B cell (primary cell): ENCODE results near the gene NRG2. TPM values are rescaled to one million over a fixed set of nuclear protein-coding genes. Genes with fewer than 3 reads are reported as not detected.

Source experiments
- ATAC-seq: fragments of 200-7000 bp; cut with Tn5 transposase; one replicate; pipeline ENCODE4 v1.10.0; 2021; ENCODE audit warnings: low read depth, mild to moderate bottlenecking, moderate number of reproducible peaks, moderate library complexity
- CTCF ChIA-PET: fragments of 350-600 bp; sonication (Branson Sonifier 250); formaldehyde crosslinking; loops from one replicate; lab custom pipeline; 2021; ENCODE audit warnings: antibody characterized with exemption, inconsistent platforms; lab: Charles Lee
- POLR2A ChIA-PET: fragments of 350-600 bp; sonication (Branson Sonifier 250); formaldehyde crosslinking; loops from one replicate; lab custom pipeline; 2021; ENCODE audit warnings: antibody characterized with exemption; lab: Charles Lee
- DNase-seq: peaks from one replicate; pipeline ENCODE4 v3.0.0; 2013
- H2AFZ ChIP-seq: 2 replicates; pipeline ENCODE4 v1.6.1; 2012; ENCODE audit warnings: mild to moderate bottlenecking, low read depth, low read length; ENCODE audit not compliant: insufficient read depth, poor library complexity, severe bottlenecking
- H3K27ac ChIP-seq, 2 donors: 1 replicate in 1 of 2; 2 replicates in 1 of 2; pipeline ENCODE4 v1.5.1; 2012 to 2013; ENCODE audit warnings: low read length in 2 of 2, mild to moderate bottlenecking in 2 of 2, moderate library complexity in 1 of 2
- H3K27me3 ChIP-seq, 4 experiments: fragments of 200-600 bp in 1 of 4; sonication (generic) in 1 of 4; replicated peaks in 1 of 4; 1 replicate in 2 of 4; 2 replicates in 2 of 4; pipeline versions ENCODE4 v1.6.1 to v1.7.0; 2013 to 2016; ENCODE audit warnings: low read length in 3 of 4, mild to moderate bottlenecking in 2 of 4, mixed read lengths in 1 of 4, moderate library complexity in 1 of 4; ENCODE audit not compliant: insufficient read depth in 4 of 4, control insufficient read depth in 3 of 4; ENCODE audit errors: control extremely low read depth in 1 of 4
- H3K36me3 ChIP-seq, 2 experiments: replicated peaks in 1 of 2; 1 replicate in 1 of 2; 2 replicates in 1 of 2; pipeline versions ENCODE4 v1.6.1 to v1.7.1; 2013; ENCODE audit warnings: low read length in 1 of 2; ENCODE audit not compliant: insufficient read depth in 2 of 2, control insufficient read depth in 1 of 2; ENCODE audit errors: control extremely low read depth in 1 of 2, extremely low read depth in 1 of 2
- H3K4me1 ChIP-seq, 2 donors: fragments of 200-600 bp in 1 of 2; sonication (generic) in 1 of 2; 1 replicate in 1 of 2; 2 replicates in 1 of 2; pipeline versions ENCODE4 v1.5.1 to v1.6.1; 2013 to 2017; ENCODE audit warnings: low read length in 2 of 2; ENCODE audit not compliant: control insufficient read depth in 2 of 2, insufficient read depth in 2 of 2
- H3K4me2 ChIP-seq: replicated peaks from 2 replicates; pipeline ENCODE3; 2012; ENCODE audit warnings: mild to moderate bottlenecking, low read depth, low read length; ENCODE audit not compliant: poor library complexity, severe bottlenecking
- H3K4me3 ChIP-seq, 5 experiments: fragments of 200-600 bp in 1 of 5; sonication (generic) in 1 of 5; 1 replicate in 3 of 5; 2 replicates in 2 of 5; pipeline versions ENCODE4 v1.5.1 to v1.7.0; 2011 to 2016; ENCODE audit warnings: low read length in 4 of 5, mild to moderate bottlenecking in 4 of 5, low read depth in 2 of 5, control low read depth in 1 of 5, moderate library complexity in 1 of 5; ENCODE audit not compliant: insufficient read depth in 1 of 5; ENCODE audit errors: control extremely low read depth in 1 of 5, extremely low read depth in 1 of 5
- H3K79me2 ChIP-seq: fragments of 200-600 bp; sonication (generic); one replicate; pipeline ENCODE4 v1.6.0; 2016; ENCODE audit warnings: low read length; ENCODE audit not compliant: control insufficient read depth, insufficient read depth
- H3K9ac ChIP-seq: fragments of 200-600 bp; sonication (generic); 2 replicates; pipeline ENCODE4 v1.6.1; 2017; ENCODE audit warnings: mild to moderate bottlenecking, low read length, moderate library complexity
- H3K9me3 ChIP-seq, 3 donors: one replicate each; pipeline versions ENCODE4 v1.6.1 to v1.7.1; 2013; ENCODE audit warnings: low read length in 2 of 3; ENCODE audit not compliant: control insufficient read depth in 2 of 3, insufficient read depth in 1 of 3; ENCODE audit errors: control extremely low read depth in 1 of 3
- H4K20me1 ChIP-seq: 2 replicates; pipeline ENCODE4 v1.6.0; 2012; ENCODE audit warnings: mild to moderate bottlenecking, low read length; ENCODE audit not compliant: insufficient read depth, control insufficient read depth, poor library complexity, severe bottlenecking
- H3K27ac Mint-ChIP-seq: one replicate; pipeline ENCODE4 v1.8.0; 2021; ENCODE audit warnings: mixed read lengths
- H3K27me3 Mint-ChIP-seq: one replicate; pipeline ENCODE4 v1.8.0; 2021; ENCODE audit warnings: mixed read lengths
- H3K4me1 Mint-ChIP-seq: one replicate; pipeline ENCODE4 v1.8.0; 2021; ENCODE audit warnings: mixed read lengths
- H3K4me3 Mint-ChIP-seq: one replicate; pipeline ENCODE4 v1.8.0; 2021; ENCODE audit warnings: mixed read lengths
- H3K9me3 Mint-ChIP-seq: one replicate; pipeline ENCODE4 v1.8.0; 2022; ENCODE audit warnings: mixed read lengths; ENCODE audit not compliant: insufficient read depth
- CTCF ChIP-seq: fragments of 200-600 bp; IDR thresholded peaks from one replicate; pipeline ENCODE4 v1.8.0; 2022; ENCODE audit warnings: antibody characterized with exemption, mild to moderate bottlenecking
- EZH2 ChIP-seq: IDR thresholded peaks from 2 replicates; pipeline ENCODE4 v1.6.1; 2012; ENCODE audit warnings: borderline replicate concordance, low read depth, mild to moderate bottlenecking, moderate library complexity, low read length; ENCODE audit not compliant: insufficient read depth, poor library complexity, severe bottlenecking
- WGBS: methylation state at CpG from one replicate; pipeline ENCODE4 v1.1.5; 2013; ENCODE audit warnings: missing lambda C conversion rate; ENCODE audit not compliant: insufficient coverage; 5-methylcytosine and 5-hydroxymethylcytosine counted together
- intact Hi-C: fragments of 100-400 bp; cut with micrococcal nuclease; formaldehyde crosslinking; loops from one replicate; pipeline ENCODE4 v1.10.0; 2022
- polyA plus RNA-seq: library from polyadenylated mRNA; depleted of rRNA; stranded (reverse); fragments of >200 nt; gene quantifications from 2 replicates; pipeline ENCODE4 v1.2.3, GENCODE V29; 2012
- total RNA-seq, 2 donors: library from RNA; stranded (reverse); fragments of 120-200 nt in 1 of 2; gene quantifications; 1 replicate in 1 of 2; 2 replicates in 1 of 2; pipeline versions ENCODE4 v1.2.3 to v1.2.4, GENCODE V29; 2013 to 2022

Gene NRG2
- total and polyA plus RNA-seq, 2 donors (not counting 1 experiment from before 2014, with no cell fraction given) = 0.13 to 0.15 TPM

- peaks cover 0 to 8% (median 0%) of the 10 kb centered on the region in 3 donors for H3K9me3 ChIP-seq
- H2AFZ ChIP-seq = no peak overlapping the region
- ChIA-PET POLR2A (no interaction called here), CTCF (interaction anchor here (0.9 to 1.8 kb wide), 2 partner anchors 31 to 73 kb away, joined by 3 to 4 read pairs; no protein-coding TSS in a partner anchor)
- H3K27ac ChIP-seq = no peak overlapping the region
- WGBS = no CpG with 5 or more reads among the region's 4 CpGs
- Mint-ChIP-seq H3K9me3 (no peaks in the 10 kb centered on the region), H3K4me1 (peaks cover 27% of the 10 kb centered on the region), H3K27ac (no peak overlapping the region), H3K4me3 (peak overlapping the region; percentile 84), H3K27me3 (peaks cover 61% of the 10 kb centered on the region)
- peaks cover 26 to 27% of the 10 kb centered on the region in 2 donors for H3K4me1 ChIP-seq
- TF ChIP-seq EZH2 (no peak), CTCF (no peak)
- intact Hi-C loops = no loop called here
- no peak overlapping the region for H3K4me2 ChIP-seq
- no peak overlapping the region for H3K9ac ChIP-seq
- no peaks in the 10 kb centered on the region for H3K79me2 ChIP-seq
- H3K36me3 ChIP-seq = no peaks in the 10 kb centered on the region
- DNase-seq (no peak), ATAC-seq (no peak)
- no peak overlapping the region for H3K4me3 ChIP-seq
- H3K27me3 ChIP-seq = peaks cover 2 to 57% (median 46%) of the 10 kb centered on the region in 4 experiments
- H4K20me1 ChIP-seq = no peaks in the 10 kb centered on the region
Measured at GRCh38 chr5:140041099-140041491, 2.0 kb downstream of the NRG2 start.

GRCh38 chr5:140040358-140040757 lies 2.7 kb downstream of the NRG2 start:
- ChIA-PET CTCF (interaction anchor here (0.9 to 1.8 kb wide), 2 partner anchors 32 to 72 kb away, joined by 3 to 4 read pairs; no protein-coding TSS in a partner anchor), POLR2A (no interaction called here)
- Histone ChIP-seq H3K9me3 (peaks cover 0 to 8% (median 0%) of the 10 kb centered on the region in 3 donors), H3K4me1 (peaks cover 26 to 27% of the 10 kb centered on the region in 2 donors), H3K36me3 (no peaks in the 10 kb centered on the region), H3K79me2 (no peaks in the 10 kb centered on the region), H4K20me1 (no peaks in the 10 kb centered on the region), H3K4me2 (no peak overlapping the region), H2AFZ (no peak overlapping the region), H3K27ac (no peak overlapping the region), H3K9ac (no peak overlapping the region), H3K4me3 (no peak overlapping the region), H3K27me3 (peaks cover 2 to 51% (median 39%) of the 10 kb centered on the region in 4 experiments)
- TF ChIP-seq CTCF = no peak
- TF ChIP-seq EZH2 = no peak
- WGBS = no CpG with 5 or more reads among the region's 1 CpG
- ATAC-seq = no peak
- Mint-ChIP-seq H3K4me3 (no peak overlapping the region), H3K27me3 (peaks cover 63% of the 10 kb centered on the region), H3K9me3 (no peaks in the 10 kb centered on the region), H3K4me1 (peaks cover 27% of the 10 kb centered on the region), H3K27ac (no peak overlapping the region)
- intact Hi-C loops = no loop called here
- DNase-seq = no peak
